ENCODE results near the gene OR2V2.

Gene OR2V2

DNA sequence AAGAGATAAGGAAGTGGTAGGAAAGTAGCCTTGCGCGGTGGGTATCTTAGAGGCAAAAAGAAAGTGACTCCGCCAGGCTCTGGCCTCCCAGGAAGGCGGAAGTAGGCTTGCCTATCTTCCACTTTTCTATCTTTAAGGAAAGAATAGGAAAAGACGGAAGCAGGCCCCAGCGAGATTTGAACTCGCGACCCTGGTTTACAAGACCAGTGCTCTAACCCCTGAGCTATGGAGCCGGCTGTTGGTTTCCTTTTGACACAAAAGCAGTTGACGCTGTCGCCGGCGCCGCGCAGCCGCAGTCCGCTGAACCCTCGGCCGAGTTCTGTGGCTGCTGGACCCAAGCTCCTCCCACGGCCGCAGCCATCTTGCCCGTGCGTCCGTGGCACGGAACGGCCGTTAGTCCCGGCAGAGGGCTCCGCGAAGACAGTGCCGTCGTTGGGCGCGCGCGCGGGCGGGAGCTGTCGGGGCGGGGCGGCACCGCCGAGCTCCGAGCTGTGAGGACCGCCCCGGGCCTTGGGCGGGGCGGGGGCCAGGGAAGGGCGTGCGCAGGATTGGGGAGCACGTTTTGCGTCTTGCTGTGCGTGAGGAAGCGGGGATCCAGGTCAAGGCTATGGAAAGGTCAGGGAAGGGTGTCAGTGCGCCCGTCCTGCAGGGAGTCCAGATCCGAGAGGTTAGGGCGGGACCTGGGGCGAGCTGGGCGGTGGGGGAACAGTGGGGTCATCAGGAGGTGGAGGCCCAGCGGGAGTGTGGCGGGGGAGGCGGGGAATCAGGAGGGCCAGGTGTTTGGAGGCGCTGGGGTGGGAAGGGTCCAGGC lies 44.3 kb downstream of the OR2V2 start:
- DNase-seq: no peak

DNA sequence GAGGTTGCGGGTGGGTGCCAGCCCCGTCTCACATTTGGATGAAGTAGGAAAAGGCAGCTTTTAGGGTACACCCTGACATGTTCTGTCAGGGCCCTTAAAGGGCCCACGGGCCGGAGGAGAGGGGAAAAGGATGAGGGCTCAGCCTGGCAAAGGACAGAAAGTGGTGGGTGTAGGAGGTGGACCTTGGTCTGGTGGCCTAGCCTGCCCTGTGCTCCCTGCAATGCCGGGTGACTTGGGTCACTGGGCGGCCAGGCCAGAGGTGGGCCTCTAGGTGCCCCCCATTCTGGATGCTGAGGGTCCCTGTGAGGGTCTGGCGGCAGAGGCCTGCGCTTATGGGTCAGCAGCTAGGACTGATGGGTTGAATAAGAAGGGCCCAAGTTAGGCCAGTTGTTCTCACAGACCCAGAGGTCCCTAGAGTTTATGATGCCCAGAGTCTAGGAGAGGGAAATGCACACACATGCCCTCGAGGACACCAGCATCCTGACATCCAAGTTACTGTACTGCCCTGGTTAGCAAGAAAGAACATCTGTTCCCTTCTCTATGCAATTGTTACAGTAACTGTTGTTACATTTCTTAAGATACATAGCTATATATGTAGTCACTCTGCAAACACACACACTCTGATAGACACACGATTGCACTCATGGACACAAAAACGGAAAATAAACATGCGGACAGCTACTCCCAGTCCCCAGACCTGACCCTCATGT lies 45.1 kb downstream of the OR2V2 start:
- DNase-seq: no peak

DNA sequence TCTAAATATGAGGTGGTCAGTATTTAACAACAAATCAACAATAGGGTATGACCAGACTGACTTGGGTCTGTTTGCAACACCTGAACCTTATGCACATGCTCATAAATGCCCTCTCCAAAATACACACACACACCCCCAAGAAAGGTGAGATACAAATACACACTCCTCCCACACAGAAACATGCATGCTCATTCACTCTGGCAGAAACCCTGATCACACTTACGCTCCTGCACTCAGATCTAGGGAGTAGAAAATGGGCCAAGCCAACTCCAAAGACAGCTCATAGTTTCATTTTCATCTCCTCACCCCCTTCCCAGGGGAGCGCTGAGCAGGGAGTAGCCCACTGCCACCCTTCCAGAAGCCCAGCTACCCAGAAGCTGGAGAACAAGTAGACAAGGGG lies 46.3 kb downstream of the OR2V2 start:
- DNase-seq: no peak

DNA sequence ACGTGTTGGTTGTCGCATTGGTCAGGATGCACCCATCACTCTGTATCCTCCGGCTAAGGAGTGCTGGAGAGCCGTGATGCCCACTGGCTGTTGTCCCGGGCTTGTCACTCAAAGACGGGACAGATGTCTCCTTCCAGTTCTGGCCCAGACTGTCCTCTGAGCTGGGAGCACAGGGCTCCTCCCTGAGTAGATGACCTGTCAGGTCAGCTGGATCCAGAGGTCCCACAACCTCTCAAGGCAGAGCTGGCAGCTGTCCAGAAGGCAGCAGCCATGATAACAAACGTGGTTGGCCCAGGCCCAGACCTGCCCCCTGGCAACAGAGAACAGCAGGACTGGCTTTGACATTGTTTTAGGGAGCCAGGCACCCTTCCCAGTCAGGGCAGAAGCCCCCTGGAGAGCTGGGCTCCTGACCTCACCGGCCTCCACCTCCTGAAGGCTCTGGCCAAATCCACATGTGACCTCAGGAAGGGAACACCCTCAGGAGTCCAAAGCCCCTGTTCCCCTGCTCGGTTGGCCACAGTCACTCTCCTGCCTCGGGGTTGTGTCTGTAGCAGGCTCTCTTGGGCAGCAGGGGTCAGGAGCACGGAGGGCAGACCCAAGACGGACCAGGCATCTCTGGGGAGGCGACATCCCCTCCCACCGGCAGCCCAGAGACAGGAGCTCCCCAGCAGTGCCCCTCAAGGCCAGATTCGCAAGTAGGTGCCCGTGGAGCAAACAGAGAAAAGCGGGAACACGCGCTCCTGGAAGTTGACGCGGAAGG lies 47.3 kb downstream of the OR2V2 start:
- DNase-seq: no peak

DNA sequence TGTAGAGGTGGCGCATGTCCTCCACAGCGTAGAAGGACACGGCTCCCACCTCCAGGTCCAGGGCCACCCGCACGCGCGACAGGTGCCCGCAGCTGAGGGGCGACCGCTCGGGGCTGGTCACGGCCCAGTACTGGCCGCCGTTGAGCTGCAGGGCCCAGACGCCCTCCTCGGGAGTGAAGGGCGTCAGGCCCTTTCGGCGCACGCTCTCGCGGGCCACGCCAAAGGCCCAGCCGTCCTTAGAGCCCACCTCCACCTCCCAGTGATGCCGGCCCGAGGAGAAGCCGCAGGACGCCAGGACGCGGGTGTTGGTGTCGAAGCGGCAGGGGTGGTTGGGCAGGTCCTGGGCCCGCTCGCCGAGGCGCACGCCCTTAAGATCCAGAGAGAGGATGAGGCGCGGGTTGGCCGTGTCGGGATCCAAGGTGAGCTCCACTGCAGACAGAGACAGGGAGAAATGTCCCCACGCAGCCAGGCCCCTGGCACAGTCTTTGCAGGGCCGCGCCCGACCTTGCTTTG lies 47.9 kb downstream of the OR2V2 start:
- no peak for DNase-seq

DNA sequence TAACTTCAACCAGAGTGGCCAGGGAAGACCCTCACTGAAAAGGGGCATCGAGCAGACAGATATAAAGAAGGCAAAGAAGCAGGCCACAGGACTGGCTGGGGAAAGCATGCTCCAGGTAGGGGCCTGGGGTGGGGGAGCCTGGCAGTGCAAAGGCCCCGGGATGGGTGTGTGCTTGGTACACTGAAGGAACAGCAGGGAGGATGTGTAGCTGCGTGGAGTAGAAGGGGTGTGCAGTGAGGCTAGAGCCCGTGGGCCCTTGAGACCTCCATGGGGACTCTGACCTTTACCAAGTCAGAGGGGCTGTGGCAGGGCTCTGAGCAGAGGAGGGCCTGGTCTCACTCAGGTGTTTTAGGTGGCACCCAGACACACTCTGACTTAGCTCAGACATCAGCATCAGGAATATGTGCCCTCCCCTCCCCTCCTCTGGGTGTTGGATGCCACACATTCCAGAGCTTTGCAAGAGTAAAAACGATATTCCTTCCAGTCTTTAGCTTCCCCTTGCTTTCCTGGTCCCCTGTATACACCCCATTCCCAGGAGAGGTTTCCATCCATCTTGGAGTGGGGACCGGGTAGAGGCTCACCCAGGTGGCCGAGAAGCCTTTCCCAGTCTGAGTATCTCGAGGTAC lies 50.1 kb downstream of the OR2V2 start:
- no peak for DNase-seq

DNA sequence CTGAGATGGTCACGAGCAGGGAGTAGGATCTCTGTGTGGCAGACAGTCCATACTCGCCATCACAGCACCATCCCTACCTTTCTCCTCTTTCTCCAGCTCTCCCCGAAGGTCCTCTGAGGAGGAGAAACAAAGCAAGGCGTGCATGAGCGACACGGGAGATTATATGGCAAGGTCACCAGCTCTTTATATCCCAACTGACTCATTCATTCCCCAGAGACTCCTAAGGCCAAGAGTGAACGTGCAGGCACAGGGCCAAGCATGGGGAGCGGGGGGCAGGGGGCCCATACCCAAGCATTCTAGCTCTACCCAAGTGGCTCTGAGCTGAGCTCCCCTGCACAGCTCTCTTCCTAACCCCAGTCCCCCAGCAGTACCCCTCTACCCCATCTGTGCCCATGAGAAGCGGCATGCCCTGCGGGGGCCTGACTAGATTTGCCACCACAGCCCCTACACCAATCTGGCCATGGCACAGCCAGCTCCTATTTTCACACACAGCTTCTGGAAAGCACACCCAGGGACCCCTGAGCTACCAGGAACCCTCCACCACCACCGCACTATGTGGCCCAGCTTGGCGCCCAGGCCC lies 50.8 kb downstream of the OR2V2 start:
- no peak for DNase-seq

DNA sequence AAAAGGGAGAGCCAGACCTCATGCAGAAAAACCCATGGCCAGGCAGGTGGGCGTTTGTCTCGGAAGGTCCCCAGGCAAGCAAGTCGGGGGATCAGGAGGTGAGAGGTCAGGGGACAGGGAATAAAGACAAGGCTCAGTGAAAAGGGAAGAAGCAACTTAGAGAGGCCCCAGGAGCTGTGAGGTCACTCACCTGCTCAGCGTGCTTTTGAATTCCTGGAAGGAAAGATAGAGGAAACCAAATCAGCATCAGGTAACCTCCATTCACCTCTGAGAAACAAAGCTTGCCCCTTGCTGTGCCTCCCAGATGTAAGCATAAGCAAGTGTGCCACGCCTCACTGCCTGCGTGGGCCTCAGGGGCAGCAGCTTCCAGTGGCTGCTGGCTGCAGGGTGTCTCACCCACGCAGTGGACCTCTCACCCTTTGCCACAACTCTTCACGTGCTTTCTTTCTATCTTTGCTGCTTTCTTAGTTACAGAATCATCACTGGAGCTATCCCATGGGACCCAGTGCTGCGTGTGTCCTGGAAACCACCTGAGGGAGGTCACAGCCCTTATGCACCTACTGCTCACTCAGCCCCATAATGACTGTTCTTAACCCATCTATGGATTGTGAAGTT lies 51.6 kb downstream of the OR2V2 start:
- no peak for DNase-seq

DNA sequence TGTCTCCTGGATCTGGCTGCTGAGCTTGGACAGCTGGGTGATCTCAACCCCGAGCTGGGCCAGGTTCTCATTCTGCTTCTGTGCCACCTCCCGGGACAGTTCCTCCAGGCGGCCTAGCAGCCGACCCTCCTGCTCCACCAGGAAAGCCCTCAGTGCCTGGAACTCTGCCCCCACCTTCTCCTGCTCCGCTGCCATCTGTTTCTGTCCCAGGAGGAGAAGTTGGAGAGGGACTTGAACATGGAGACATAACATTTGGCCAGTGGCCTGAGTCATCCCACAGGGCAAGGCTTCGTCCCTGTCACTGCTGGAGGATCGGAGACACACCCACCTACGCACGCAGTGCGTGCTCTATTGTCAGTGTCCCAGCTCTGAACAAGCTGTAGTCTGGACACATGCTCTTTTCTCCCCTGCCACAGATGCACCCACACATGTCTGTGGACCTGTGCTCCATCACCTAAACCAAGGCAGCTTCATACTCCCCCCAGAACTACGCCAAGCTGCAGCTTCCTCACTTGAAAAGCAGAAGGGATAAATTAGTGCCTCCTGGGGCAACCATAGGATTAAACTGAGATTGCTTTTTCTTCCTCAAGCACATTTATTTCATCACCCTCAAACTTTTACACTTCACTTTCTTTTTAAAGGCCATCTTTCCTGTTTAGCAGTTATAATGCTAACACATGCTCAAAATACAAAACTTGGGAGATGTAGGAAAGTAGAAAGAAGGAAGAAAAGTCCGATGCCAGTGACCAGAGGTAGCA lies 52.7 kb downstream of the OR2V2 start:
- DNase-seq: no peak

DNA sequence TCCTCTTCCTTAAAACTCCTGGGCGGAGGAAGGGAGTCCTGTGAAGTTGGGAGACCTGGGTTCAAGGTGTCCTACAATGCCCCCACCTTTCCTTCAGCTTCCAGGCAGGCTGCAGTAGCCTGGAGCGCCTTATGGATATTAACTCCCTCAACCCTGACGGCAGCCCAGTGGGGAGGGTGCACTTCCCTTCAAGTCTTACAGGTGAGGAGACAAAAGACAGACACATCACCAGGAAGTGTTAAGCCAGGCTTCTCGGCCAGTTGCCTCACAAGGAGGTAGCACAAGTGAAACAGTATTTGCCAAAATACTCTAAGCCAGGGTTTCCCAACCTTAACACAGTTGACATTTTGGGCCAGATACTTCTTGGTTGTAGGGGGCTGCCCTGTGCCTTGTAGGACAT lies 53.4 kb downstream of the OR2V2 start:
- DNase-seq: no peak

DNA sequence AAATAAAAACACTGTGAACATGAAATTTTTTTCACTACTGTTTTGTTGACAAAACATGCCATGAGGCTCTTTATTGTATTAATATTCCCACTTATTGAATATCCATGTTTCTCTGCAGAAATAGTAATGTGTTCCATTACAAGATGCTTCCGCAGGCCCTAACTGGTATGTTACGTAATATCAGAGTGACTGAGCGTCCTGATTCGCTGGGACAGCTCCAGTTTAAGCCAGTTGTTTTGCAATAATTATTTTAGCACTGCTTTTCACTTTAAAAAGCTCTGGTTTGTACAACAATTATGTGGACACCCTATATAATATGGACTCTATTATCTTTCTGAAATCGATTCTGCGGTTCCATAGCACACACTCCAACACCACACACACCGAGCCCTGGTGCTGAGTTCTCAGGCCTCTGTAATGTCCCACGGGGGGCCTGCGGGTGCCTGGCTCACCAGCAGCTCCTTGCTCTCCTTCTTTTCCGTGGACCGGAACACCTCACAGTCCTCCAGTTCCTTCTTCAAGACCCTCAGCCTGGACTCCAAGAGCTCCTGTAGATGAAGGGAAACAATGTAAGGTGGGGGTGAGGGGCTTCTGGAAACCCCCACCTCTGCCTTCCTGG lies 55.8 kb downstream of the OR2V2 start:
- DNase-seq: no peak

DNA sequence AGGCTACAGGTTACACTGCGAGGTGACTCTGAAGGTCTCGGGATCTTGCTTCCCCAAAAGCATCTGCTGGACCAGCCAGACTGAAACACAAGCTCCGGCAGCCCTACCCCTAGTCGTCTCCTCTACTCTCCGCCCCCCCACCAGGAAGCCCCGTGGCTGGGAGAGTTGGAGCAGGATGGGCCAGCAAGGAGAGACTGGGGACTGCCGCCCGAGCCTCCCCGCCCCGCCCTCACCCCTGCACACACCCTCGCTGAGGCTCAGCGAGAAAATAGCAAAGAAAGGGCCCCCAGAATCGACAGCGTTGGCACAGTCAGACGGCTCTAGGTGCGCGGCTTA lies 56.4 kb downstream of the OR2V2 start:
- DNase-seq: no peak

DNA sequence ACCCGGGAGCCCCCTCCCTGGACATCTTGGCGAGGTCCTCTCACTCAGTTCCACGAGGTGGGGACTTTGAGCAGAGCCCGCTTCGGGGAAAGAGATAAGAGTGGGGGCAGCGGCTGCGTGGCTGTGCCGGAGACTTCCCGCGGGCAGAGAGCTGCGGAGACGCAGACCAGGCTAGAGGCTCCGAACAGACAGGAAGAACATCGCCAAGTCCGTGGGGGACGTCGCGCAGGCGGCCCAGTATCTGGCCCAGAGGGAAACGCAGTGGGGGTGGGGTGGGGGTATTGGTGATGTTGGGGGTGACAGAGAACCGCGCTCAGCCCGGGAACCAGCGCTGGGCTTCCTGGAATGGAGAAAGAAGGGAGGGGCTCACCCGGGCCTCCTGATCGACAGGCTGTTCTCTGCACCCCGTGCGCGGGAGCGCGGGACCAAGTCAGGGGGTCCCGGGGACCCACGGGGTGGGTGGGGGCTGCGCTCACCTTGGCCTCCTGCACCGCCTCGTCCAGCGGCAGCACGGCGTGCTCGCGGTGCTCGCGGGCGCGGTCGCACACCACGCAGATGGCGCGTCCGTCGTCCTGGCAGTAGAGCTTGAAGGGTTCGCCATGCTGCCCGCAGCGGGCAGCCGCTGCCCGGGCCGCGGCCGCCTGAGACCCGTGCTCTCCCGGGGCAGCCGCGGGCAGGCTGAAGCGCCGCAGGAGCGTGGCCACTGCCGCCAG lies 56.9 kb downstream of the OR2V2 start:
- DNase-seq: no peak

DNA sequence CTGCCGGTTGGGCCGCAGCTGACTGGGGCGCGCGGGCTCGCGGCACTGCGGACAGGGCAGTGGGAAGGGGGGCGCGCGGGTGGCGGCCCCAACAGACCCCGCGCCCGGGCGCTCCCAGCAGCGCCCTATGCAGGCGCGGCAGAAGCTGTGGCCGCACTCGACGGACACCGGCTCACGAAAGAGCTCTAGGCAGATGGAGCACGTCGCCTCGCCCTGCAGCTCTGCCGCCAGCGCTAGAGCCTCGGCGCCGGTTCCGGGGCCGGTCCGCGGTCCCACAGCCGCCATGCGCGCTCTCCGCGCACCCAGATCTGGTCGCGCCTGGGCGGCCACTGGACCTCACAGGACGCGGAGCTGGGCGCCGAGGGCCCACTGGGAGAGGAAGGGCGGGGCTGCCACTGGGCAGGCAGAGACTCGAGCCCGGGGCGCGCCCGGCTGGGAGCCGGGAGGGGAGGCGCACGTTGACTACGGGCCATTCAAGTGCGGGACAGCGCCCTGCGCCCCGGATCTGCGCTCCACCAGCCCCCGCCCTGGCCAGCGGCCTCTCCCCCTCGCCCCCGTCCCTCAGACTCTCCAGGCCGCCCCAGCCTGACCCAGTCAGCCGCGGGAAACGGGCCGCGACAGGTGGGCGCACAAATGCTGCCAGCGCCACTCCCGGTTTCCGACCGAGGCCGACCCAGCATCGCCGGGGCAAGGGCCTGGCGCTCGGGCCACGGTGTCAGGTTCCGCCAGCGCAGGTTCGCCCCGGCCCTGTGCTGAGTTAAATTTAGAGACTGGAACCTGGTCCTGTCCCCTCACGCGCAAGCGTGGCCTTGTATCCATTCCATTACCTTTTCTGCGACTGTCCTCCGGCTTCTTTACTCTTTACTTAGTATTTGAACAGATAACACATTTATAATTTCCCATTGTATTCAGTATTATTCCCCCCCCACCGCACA lies 57.7 kb downstream of the OR2V2 start, which contains the start of gene TRIM7:
Gene TRIM7, minus strand, starts transcription at position 371 of the 935 bp plus-strand sequence. Its CDS starts 86 bp downstream, at position 285.
- no peak for DNase-seq

DNA sequence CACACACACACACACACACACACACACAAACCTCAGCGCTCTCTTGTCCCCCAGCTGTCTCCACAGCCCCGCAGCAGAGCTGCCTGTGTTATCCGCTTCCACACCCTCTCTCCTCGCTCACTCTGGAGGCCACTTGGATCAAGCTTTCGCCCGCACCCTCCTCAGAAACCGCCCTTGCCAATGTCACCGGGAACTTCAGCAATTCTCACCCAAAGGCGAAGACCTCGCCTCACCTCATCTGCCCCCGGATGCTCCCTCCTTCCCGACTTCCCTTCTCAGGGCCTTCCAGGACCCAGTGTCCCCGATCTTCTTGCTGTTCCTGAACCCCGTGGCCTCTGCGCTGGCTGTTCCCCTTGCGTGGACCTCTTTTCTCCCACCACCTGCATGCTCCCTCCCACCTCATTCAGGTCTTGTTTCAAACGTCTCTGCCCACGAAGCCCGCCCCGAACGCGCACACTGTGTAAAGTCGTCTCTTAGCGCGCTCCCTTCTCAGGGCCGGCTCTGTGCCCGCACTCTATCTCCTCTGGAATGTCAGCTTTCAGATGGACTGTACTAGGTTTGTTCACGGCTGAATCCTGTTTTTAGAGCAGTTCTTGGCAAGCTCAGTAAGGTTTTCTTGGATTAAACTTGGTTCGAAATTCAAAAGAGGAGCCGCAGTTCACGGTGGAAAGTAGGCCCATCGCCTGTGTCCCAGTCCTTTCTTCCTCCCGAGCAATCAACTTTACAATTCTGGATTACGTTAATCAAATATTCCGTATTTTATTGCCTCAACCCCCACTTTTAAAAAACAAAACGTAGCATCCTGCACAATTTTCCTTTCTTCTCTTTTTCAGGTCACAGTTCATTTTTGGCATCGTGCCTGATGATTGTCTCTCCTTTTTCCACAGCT lies 58.6 kb downstream of the OR2V2 start:
- DNase-seq: no peak

DNA sequence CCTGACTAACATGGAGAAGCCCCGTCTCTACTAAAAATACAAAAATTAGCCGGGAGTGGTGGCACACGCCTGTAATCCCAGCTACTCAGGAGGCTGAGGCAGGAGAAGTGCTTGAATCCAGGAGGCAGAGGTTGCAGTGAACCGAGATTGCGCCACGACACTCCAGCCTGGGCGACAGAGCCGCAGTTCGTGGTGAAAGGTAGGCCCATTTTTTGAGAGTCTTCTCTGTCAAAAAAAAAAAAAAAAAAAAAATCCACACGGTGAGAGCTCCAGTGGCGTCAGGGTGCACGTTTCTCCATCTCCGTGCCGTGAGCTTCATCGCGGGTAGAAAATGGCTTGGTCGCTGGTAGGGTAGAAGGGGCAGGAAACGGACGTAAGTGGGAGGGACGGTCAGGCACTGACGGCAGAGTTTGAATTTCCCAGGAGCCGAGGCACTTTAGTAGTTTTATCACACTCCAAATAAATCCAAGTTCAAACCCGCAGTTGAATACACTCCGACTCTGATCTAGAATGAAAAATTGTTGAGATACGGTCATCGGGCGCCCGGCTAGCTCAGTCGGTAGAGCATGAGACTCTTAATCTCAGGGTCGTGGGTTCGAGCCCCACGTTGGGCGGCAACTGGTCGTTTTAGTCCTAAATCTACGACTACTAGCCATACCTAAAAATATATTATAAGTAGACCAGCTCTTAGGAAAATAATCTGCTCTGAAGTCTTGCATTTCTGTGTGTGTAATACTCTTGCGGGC lies 60.0 kb downstream of the OR2V2 start:
- no peak for DNase-seq

DNA sequence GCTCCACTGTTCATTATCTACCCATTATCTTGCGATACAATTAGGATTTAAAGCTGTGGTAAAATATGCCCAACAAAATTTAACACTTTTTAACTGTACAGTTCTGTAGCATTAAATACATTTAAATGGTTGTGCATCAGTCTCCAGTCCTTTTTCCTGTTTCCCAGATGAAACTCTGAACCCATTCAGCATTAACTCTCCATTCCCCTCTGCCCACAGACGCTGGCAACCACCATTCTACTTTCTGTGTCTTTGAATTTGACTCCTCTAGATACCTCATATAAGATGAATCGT lies 60.5 kb downstream of the OR2V2 start:
- no peak for DNase-seq

Measured in midbrain (tissue), 1 donor.